ENCODE results near the gene TMEM19. TPM values are rescaled to one million over a fixed set of nuclear protein-coding genes. Genes with fewer than 3 reads are reported as not detected.

TMEM19 gene
- total RNA-seq, 1 experiment from 2014 or later: 19.6 TPM

Small RNA genes within 50 kb of the gene (small RNA-seq; reads per million reads assigned to genes)
- not detected for gene RF00560

Other genes starting within 250 kb of the TMEM19 start
- gene LGR5, start 246.3 kb upstream of the TMEM19 start, total RNA-seq (2014; rRNA removed; shearing (Covaris generic)): 4.1 and 7.6 TPM in 2 replicates
- 7.7 and 12.8 TPM in 2 replicates for gene ZFC3H1, start 22.2 kb upstream of the TMEM19 start, total RNA-seq (2014; rRNA removed; shearing (Covaris generic))
- 0.29 and 0.36 TPM in 2 replicates for gene THAP2, start 21.8 kb upstream of the TMEM19 start, total RNA-seq (2014; rRNA removed; shearing (Covaris generic))
- 4.9 and 14.3 TPM in 2 replicates for gene RAB21, start 68.8 kb downstream of the TMEM19 start, total RNA-seq (2014; rRNA removed; shearing (Covaris generic))
- gene TBC1D15, start 153.7 kb downstream of the TMEM19 start, total RNA-seq (2014; rRNA removed; shearing (Covaris generic)): 6.6 and 6.7 TPM in 2 replicates

Measured in HT-29 (cell line).